Activated naive CD4-positive, alpha-beta T cell (primary cell): ENCODE data around the gene CENPI.
"Not testable (repeated sequence)": the region's sequence is repeated elsewhere in the genome, so short reads cannot be mapped to it uniquely, and the experiment has no call there.

Source experiments
- DNase-seq, 4 experiments: peaks; one replicate each; lab custom pipeline; 2025; lab: John Stamatoyannopoulos, UW

Gene CENPI, protein sequence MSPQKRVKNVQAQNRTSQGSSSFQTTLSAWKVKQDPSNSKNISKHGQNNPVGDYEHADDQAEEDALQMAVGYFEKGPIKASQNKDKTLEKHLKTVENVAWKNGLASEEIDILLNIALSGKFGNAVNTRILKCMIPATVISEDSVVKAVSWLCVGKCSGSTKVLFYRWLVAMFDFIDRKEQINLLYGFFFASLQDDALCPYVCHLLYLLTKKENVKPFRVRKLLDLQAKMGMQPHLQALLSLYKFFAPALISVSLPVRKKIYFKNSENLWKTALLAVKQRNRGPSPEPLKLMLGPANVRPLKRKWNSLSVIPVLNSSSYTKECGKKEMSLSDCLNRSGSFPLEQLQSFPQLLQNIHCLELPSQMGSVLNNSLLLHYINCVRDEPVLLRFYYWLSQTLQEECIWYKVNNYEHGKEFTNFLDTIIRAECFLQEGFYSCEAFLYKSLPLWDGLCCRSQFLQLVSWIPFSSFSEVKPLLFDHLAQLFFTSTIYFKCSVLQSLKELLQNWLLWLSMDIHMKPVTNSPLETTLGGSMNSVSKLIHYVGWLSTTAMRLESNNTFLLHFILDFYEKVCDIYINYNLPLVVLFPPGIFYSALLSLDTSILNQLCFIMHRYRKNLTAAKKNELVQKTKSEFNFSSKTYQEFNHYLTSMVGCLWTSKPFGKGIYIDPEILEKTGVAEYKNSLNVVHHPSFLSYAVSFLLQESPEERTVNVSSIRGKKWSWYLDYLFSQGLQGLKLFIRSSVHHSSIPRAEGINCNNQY

DNA sequence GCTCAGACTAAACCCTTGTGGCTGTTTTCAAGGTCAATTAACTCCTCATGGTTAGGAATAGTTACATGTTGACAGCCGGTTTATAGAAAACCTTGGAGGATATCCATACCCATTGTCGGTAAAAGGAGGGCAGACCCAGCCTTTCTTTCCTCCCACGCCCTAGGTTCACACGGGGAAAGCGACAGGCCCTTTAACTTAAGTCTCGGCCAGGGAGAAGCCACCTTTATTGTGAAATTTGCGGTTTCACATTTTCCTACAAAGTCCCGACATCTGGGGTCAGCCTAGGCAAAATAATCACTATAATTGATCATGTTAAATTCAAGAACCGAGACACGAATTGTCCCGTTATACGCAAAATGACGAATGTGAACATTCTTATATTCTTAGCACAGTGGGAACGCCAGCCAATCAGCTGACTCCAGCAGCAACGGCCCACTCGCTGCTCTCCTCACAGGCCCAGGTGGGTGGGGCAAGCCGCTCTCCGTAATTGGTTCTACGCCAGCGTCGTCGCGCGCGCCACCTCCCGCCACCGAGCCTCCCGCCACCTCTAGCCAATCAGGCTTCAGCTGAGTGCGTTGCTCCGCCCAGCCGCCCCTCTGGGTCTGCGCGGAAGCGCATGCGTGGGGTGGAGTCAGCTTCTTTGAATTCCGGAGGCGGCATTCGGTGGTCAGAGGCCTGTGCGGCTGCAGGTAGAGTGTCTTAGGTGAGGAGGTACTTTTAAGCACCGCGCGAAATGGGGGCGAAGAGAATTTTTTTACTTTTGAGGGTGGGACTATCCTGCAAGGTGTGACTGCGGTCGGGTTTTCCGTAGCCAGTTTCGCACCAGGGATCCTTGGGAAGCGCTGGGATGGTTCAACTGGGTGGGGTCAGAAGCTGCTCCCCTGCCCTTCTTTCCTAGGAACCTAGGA is at the start of gene CENPI:
TSS of gene CENPI (plus strand) at position 659 of the 908 bp plus-strand sequence. CDS start 2,867 bp downstream, outside the sequence.
- peak; percentile 70 to 89 (median 80) for DNase-seq

DNA sequence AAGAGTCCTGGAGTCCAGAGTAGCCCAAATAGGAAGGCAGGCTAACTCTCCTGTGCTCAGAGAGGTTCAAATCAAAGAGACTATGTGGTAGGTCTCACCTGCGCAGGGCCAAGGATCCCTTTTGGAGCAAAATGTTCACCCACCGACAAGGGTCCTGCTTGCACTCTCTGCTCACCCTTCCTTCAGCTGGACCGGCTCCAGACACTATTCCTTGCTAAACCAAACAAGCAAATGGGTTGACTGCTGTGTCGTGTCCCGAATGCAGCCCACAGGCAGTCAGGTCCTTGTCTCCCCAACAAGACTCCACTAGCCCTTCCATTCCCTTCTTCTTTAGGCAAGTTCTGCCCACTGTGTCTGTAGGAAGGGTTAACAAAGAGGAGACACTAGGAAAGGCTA is 46.9 kb upstream of the CENPI start:
- DNase-seq: no peak

DNA sequence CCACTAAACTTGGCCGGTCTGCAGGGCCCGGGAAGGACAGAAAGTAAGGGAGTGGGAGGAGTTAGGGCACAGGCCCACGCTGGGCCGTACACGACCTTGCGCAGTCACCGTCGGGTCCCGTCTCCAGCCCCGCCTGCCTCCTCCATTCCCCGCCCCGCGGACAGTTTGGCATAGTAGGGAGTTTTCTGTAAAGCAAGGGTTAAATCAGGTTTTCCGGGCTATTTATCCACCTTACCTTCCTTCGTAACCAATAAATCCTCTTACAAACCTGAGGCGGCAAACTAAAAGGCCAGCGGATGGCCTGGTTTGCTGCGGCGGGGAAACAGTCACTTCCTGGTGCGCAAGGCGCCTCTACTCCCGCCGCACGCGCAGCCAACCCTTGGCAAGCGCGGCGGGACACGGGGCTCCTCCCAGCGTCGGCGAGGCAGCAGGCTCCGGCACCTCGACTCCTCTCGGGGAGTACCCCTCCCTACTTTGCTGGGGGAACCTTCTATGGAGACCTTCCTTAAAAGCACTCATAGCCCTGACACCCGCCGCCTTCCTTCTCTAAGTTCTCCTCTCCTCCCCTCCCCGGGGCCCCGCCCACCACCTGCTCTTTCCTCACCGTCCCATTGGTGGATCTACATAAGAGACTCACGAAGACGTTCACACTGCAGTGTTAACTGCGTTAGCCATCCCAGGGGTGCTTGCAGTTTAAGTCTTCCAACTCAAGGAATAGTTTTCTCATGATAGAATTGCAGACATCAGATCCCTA is 46.3 kb upstream of the CENPI start, which contains the start of gene TRMT2B:
TSS of gene TRMT2B (minus strand) at position 563 of the 754 bp plus-strand sequence. CDS start 9,822 bp downstream, outside the sequence.
- peak; percentile 25 to 77 (median 49) for DNase-seq

DNA sequence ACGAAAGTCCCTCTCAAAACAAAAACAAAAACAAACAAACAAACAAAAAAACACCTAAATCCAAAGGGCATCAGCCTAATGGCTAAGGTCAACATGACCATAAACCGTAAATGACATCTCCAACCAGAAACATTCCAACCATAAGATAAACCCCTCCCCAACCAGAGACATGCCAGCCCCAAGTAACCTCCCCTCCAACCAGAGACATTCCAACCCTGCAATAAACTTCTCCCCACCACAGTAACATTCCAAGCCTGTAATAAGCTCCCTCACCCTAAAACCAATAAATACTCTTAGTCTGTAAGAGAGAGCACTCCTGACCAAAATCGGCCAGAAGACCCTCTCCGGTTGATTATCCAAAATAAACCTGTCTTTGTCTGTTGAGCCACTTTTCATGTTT is 41.5 kb upstream of the CENPI start:
- not testable (repeated sequence) for DNase-seq

DNA sequence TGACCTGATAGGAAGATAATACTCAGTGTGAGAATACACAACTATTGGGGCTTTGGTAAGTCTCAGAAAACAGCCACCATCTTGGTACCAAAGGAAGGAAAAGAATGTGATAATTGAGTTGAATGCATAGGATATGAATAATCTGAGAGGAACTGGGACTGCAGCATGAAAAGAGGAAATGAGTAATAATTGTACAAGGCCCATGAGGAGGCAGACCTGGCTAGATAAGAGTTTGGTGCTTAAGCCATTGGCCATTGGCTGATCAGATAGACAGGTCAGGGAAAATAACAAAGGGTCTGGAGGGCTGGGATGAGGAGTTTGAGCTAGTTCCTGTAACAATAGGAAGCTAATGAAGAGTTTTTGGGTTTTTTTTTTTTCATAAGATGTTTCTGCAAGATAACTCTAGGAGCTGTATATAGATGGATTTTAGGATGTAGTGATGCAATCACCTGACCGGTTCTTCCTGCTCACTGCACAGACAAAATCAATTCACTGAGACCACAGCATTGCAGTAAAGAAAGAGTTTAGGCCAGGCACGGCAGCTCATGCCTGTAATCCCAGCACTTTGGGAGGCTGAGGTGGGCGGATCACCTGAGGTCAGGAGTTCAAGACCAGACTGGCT is 40.8 kb upstream of the CENPI start:
- no peak for DNase-seq

DNA sequence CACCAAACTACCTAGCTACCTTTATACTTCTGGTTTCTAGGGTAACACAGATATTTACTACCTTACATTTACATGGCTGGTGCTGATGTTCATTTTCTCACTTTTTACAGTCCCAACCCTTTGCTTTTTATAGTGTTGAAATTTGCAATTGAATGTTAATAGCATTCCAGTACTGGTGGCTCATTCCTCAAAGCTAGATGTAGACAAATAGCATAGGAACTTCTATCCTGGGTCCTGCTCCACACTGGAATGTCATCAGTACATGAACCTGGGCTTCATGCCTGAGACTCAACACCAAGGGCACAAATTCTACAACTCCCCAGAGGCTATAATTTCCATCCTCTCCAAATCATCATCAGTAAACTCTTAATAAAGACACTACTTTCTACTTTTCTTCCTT is 35.8 kb upstream of the CENPI start:
- DNase-seq: no peak

DNA sequence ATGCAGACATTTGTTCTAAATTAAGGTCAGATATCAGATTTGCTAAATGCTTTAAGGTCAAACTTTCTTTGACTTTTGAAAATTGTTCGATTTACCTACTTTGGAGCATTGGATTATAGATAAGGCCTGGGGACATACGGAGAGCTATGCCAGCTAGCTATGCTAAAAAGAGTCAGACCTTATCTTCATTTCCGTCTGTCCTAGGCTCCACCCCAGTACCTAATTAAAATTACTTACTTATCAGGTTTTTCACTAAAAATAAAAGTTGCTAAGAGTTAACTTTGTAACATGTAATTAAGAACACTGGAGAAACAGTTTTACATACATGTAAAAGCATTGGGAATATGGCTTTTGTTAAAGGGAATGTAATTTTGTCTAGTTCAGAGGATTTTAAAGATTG is 26.4 kb upstream of the CENPI start:
- DNase-seq: no peak

DNA sequence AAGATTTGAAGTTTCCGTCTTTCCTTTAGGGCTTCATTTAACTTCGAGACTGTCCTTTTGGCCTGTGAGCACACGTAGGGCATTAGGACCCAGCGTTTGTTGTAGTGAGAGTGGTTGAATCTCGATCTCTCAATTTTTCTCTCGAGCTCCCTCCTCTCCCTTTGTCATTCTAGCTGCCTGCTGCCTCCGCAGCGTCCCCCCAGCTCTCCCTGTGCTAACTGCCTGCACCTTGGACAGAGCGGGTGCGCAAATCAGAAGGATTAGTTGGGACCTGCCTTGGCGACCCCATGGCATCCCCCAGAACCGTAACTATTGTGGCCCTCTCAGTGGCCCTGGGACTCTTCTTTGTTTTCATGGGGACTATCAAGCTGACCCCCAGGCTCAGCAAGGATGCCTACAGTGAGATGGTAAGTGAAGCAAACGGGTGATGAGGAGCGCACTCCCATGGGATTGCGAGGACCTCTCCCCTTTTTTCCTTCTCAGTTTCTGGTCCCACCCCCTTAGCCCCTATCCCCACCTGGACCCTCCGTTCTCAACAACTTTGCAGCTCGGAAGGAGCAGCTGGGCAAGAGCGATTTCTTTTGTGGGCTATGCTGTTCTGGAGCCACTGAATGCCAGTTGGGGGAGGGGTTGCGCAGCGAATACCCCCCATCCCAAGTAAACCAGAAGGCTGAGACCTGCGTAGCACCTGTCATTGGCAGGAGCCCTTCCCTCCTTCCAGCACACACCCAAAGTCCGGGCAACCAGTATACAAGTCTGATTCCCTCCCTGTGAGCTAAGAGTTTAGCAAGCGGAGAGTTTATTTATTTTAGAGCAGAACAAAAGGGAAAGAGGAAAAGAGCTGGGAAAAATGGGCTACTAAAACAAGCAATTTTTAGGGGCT is 19.0 kb upstream of the CENPI start, which contains the start of gene TMEM35A:
TSS of gene TMEM35A (plus strand) at position 164 of the 883 bp plus-strand sequence. CDS start at position 288, 124 bp downstream.
- DNase-seq: no peak

DNA sequence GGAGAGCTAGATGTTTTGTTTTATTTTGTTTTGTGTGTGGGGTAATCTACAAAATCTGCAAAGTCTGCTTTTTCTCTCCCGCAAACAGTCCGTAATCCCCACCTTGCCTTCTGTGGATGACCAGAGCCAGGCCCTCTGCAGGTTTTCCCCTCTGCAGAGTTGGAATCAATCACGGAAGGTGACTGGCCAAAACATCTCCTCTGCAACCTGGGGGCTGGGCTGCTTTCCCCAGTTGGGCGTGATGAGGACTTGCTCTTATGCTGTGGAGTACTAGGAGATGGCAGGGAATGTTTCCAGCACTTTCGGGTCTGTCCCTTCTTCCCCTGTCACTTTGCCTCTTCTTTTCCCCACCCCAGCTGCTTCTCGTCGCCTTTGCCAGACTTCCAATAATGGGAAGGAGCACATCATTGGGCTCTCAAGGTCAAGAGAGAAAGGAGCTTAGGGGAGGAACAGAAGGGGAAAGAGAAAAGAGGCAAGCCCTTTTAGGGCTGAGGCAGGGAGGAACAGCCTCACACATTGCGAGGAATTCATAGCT is 18.2 kb upstream of the CENPI start:
- no peak for DNase-seq

DNA sequence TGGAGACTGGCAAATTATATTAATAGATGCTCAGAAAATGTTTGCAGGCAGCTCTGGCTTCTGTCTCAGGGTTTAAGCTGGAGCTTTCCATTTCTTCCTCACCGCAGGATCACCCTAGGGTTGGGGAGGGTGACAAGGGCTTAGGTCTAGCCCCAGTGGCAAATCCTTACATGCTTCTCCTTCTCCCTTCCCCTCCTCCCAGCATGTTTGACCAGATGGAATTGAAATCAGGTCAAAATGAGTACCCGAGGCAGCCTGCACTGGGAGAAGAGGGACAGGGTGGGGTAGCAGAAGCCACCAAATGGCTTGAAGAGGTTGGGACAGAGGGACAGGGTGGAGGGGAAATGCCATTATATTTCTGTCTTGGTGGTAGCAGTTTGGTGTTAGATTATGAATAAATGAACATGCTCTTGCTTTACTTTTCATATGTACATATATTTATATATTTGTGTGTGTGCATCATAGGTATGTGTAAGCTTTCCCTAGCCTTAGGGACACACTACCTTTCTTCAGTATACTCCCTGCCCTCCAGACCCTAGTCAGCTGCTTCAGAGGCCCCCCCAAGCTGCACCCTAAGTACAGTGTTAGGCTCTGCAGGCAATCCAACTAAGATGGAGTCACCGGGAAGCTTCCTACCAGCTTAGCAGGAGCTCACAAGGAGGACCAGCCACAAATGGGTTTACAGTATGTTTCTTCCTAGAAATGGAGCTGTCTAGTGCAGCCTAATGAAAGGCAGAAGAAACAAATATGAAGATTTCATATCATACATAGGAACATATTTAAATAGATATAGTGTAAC is 17.5 kb upstream of the CENPI start:
- DNase-seq: no peak

DNA sequence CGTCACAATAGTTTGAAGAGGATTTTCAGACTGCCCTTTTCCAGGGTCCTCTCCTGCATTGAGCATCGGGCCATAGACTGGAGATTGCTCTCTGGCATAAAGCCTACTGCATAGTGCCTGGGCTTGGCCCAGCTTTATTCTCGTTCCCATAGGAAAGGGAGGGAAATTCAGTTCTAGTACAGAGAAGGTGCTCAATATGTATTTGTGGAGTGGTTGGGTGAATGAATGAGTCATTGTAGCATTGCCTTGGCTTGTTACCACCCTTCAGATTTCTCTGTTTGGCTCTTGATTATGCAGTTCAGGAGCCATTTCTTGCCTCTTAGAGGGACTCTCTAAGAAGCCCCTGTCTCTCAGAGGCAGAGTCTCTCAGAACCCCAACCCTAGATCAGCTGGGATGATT is 16.8 kb upstream of the CENPI start:
- no peak for DNase-seq

DNA sequence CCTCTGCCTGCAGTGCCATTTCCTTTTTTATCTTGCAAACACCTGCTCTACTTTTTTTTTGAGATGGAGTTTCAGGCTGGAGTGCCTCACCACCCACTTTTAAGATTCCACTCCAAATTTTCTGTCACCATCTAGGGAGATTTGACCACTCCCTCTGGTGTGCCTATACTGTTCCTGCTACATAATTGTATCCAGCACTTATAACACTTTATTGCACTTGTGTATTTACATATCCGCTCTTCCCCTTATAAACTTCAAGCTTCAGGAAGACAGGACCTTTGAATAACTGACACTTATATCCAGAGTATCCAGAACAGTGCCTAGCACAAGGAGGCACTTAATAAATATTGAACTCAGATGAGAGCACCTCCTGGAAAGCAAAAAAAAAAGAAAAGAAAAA is 6.2 kb upstream of the CENPI start:
- DNase-seq: no peak

DNA sequence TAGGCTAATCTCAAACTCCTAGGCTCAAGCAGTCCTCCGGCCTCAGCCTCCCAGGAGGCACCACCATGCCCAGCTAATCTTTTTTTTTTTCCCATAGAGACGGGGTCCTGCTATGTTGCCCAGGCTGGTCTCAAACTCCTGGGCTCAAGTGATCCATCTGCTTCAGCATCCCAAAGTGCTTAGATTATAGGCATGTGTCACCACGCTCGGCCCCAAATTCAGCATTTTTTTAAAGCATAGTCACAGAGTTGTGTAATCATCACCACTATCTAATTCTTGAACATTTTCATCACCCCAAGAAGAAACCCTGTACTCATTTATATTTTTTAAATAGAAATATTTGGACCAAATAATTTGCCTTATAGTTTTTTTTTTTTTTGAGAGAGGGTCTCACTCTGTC is 10.3 kb downstream of the CENPI start:
- no peak for DNase-seq

DNA sequence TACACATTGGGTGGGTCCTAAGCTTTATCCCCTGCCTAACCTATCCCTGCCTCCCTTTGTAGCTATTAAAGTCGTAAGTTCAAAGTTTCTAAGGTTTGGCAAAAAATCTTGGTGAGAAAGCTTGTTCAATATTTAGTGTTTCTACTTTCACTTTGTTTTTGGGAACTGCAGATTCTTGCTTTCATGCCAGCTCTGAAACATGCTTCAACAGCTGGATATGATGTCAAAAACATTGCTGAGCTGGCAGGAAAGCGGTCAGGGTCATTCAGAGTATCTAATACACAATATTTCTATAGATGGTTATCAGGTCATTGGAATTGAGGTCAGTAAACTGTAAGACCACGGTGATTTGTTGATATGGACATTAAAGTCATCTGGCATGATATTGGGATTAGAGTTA is 19.7 kb downstream of the CENPI start:
- no peak for DNase-seq

DNA sequence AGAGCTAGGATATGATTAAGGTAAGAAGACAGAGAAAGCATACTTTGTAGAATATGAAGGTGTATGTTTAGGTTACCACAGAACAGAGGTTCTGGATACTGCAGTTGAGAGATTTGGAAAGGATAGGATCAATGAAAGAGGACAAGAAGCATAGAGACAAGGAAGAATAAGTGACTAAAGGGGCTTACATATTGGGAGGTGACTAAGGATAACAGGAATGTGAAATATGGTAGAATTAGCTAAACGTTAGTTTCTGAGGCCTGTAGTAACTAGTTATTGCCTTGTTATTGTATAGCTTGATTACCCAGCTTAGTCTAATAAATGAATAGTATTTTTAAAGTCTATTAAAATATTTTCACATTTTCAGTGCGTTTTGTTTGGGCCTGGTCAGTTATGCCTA is 38.2 kb downstream of the CENPI start:
- no peak for DNase-seq
